HG03175 (cell line): ENCODE data around the gene RNF115.
"Not testable (repeated sequence)": the region's sequence is repeated elsewhere in the genome, so short reads cannot be mapped to it uniquely, and the experiment has no call there.

ENCODE experiments used
- ATAC-seq: cut with Tn5 transposase; IDR thresholded peaks from one replicate; pipeline ENCODE4 v1.9.1; 2021; ENCODE audit warnings: mild to moderate bottlenecking, moderate library complexity; ENCODE audit not compliant: unreplicated experiment

Gene RNF115

GRCh38 chr1:145782272-145783099, 41.4 kb downstream of the RNF115 start:
- no peak for ATAC-seq

GRCh38 chr1:145778146-145778540, 45.8 kb downstream of the RNF115 start:
- ATAC-seq: no peak

GRCh38 chr1:145777357-145778145, 46.3 kb downstream of the RNF115 start:
- ATAC-seq: no peak

DNA sequence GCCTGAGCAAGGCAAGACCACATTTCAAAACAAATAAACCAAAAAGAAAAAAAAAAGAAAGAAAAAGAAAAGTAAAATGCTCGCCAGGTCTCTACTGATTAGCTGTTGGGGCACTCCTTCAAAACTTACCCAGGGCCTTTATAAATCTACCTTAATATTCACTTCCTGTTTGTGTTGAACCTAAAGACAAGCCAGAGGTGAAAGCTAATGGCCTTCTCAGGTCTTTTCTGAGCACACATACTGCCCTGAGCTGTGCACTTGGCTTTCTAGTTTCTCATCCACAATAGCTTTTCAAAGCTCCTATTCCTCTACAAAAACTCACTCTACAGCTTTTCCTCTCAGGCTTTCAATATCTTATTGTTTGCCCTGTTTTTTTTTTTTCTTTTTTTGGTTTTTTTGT, 50.5 kb downstream of the RNF115 start:
- ATAC-seq: no peak

DNA sequence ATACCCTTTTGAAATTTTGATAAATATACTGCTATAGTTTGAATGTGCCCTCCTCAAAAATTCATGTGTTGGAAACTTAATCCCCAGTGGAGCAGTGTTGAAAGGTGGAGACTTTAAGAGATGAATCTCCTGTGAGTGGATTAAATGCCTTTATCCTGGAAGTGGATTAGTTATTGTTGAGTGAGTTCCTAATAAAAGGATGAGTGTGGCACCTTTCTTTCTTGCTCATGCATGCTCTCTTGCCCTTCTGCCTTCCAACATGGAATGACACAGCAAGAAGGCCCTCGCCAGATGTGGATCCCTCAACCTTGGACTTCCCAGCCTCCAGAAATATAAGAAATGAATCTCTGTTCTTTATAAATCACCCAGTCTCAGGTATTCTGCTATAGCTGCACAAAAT, 52.8 kb downstream of the RNF115 start:
- ATAC-seq: no peak

GRCh38 chr1:145768004-145768403, 55.9 kb downstream of the RNF115 start:
- not testable (repeated sequence) for ATAC-seq

GRCh38 chr1:145766926-145767325, 57.0 kb downstream of the RNF115 start:
- ATAC-seq: not testable (repeated sequence)

DNA sequence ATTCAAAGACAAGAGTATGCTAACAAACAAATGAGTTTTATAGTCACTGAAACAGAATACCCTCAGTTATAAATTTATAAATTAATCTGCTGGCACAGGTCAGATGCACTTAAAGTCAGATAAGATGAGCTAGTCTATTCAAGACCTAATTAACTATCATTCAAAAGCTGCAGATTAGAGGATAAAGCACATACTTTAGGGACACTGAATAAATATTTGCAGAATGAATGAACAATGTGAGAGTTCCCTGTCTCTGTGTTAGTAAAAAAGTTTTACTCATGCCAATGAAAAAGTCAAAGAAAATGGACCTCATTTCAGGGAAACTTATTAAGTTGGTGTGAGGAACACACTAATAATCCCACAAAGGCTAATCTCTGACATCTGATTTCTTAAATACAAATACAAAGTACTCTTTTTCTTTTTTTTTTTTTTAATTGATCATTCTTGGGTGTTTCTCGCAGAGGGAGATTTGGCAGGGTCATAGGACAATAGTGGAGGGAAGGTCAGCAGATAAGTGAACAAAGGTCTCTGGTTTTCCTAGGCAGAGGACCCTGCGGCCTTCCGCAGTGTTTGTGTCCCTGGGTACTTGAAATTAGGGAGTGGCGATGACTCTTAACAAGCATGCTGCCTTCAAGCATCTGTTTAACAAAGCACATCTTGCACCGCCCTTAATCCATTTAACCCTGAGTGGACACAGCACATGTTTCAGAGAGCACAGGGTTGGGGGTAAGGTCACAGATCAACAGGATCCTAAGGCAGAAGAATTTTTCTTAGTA, 58.1 kb downstream of the RNF115 start:
- not testable (repeated sequence) for ATAC-seq

- not testable (repeated sequence) for ATAC-seq
Observed at GRCh38 chr1:145765127-145765526, 58.8 kb downstream of the RNF115 start.

DNA sequence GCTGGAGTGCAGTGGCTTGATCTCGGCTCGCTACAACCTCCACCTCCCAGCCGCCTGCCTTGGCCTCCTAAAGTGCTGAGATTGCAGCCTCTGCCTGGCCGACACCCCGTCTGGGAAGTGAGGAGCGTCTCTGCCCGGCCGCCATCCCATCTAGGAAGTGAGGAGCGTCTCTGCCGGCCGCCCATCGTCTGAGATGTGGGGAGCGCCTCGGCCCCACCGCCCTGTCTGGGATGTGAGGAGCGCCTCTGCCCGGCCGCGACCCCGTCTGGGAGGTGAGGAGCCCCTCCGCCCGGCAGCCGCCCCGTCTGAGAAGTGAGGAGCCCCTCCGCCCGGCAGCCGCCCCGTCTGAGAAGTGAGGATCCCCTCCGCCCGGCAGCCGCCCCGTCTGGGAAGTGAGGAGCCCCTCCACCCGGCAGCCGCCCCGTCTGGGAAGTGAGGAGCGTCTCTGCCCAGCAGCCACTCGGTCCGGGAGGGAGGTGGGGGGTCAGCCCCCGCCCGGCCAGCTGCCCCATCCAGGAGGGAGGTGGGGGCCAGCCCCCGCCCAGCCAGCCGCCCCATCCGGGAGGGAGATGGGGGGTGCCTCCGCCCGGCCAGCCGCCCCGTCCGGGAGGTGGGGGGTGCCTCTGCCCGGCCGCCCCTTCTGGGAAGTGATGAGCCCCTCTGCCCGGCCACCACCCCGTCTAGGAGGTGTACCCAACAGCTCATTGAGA, 59.5 kb downstream of the RNF115 start:
- not testable (repeated sequence) for ATAC-seq

DNA sequence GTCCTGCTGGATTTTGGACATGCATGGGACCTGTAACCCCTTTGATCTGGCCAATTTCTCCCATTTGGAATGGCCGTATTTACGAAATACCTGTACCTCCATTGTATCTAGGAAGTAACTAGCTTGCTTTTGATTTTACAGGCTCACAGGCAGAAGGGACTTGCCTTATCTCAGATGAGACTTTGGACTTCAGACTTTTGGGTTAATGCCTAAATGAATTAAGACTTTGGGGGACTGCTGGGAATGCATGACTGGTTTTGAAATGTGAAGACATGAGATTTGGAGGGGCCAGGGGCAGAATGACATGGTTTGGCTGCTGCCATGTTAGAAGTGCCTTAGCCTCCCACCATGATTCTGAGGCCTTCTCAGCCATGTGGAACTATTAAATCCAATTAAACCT, 61.9 kb downstream of the RNF115 start:
- not testable (repeated sequence) for ATAC-seq

GRCh38 chr1:145761498-145761897, 62.4 kb downstream of the RNF115 start:
- ATAC-seq: not testable (repeated sequence)

DNA sequence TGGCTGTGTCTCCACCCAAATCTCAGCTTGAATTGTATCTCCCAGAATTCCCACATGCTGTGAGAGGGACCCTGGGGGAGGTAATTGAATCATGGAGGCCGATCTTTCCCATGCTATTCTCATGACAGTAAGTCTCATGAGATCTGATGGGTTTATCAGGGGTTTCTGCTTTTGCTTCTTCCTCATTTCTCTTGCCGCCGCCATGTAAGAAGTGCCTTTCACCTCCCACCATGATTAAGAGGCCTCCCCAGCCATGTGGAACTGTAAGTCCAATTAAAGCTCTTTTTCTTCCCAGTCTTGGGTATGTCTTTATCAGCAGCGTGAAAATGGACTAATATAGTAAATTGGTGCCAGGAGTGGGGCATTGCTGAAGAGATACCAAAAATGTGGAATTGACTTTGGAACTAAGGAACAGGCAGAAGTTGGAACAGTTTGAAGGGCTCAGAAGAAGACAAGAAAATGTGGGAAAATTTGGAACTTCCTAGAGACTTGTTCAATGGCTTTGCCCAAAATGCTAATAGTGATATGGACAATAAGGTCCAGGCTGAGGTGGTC, 63.4 kb downstream of the RNF115 start:
- ATAC-seq: not testable (repeated sequence)

DNA sequence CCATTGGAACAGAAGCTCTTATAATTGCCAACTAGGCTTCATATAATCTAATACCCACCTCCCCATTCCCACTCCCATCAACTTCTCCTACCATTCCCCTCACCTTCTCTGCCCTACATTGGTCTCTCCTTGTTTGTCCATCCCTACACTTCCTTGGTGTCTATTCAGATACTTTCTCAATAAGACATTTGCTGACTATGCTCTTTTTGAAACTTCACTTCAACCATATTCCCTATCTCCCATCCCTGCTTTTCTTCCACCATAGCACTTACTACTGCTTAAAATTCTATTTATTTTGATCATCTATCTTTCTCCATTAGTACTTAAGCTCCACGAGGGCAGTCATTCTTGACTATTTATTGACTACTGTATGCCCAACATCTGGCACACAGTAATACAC, 64.2 kb downstream of the RNF115 start:
- no peak for ATAC-seq

GRCh38 chr1:145758575-145758974, 65.3 kb downstream of the RNF115 start:
- ATAC-seq: no peak

DNA sequence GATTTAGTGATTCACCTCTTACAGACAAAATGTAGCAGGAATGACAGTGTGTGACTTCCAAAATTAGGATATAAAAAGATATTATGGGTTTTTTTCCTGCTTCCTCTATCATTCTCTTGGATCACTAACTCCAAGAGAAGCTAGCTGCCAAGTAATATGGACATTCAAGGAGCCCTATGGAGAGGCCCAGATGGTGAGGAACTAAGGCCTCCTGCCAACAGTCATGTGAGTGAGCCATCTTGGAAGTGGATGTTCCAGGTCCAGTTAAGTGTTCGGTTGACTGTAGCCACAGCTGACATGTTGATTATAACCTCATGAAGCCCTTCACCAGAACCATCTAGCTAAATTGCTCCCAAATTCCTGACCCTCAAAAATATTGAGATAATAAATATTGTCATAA, 65.8 kb downstream of the RNF115 start:
- no peak for ATAC-seq

DNA sequence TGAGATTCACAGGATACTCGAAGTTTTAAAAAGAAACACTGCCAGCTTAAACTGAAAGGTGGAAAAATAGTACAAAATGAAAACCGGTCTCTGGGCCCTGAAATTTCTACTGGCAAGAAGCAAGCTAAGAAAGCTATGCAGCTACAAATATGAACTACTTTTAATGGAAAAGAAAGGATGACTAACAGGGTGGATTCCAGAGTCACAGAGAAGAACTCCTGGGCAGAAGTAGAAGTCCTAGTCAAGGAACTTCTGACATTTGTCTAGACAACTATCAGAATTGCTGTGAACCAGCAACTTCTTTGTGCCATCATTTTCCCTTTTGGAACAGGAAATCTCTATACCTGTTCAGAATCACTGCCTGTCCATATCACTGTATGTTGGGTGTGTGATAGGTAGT, 66.5 kb downstream of the RNF115 start:
- ATAC-seq: no peak

DNA sequence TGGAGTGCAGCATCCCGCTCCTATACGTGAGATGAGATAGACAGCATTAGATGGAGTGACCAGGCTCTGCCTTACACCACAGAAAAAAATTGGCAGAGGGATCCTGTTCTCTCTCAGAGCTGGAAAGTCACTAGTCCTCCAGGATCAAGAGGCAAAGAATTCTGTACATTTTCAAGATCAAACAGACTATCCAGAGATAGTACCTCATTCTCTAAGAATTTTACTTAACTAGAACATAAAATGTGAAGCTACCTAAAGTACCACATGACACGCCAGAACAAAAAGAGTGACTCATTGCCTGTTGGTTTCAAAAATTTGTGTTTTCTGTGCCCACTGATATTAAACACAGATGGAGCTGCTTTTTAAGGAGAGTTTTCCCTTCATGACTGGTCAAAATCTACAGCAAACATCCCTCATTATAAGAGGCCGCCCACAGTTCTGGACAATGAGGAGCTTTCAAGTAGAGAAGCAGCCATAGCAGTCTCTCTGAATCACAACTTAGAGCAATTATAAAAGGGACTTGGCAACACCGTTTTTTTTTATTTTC, 72.3 kb downstream of the RNF115 start:
- ATAC-seq: no peak

DNA sequence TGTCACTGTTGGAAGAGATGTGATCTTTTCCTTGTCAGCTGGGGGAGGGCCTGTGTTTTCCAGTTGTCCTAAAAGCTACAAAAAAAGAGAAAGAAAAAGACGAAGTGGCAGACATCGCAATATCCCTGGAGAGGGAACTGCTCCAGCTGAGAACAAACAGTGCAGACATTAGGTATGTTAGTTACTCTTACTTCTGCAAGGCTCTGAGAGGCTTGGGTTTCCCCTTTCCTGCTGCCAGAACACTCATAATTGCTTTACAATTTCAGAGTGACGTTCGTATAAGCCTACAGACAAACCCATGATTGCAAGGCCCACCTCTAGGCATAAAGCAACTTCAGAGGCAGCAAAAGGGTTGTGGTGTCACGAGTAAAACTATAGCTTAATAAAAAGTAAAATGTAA, 73.5 kb downstream of the RNF115 start:
- ATAC-seq: no peak
